HL-60 (cell line): ENCODE data around the gene BMPR2.

Source experiments
- DNase-seq, 2 experiments: peaks; one replicate each; pipeline ENCODE4 v3.0.0-alpha.2; 2010 to 2020; ENCODE audit warnings: low read depth in 1 of 2, low spot score in 1 of 2
- H3K27ac ChIP-seq: fragments of 250-450 bp; sonication (Bioruptor Pico); replicated peaks from 2 replicates; pipeline ENCODE4 v1.5.1; 2020; ENCODE audit warnings: mild to moderate bottlenecking, moderate library complexity
- H3K27me3 ChIP-seq: fragments of 250-450 bp; sonication (Bioruptor Pico); 2 replicates; pipeline ENCODE4 v1.5.1; 2021; ENCODE audit warnings: mild to moderate bottlenecking, moderate library complexity; ENCODE audit not compliant: insufficient read depth, poor library complexity, severe bottlenecking
- H3K4me3 ChIP-seq: replicated peaks from 2 replicates; pipeline ENCODE4 v1.5.1; 2011; ENCODE audit warnings: mild to moderate bottlenecking, control low read depth, low read length; ENCODE audit not compliant: insufficient read depth
- GABPA ChIP-seq: IDR thresholded peaks from 2 replicates; pipeline ENCODE4 v1.6.1; 2012; ENCODE audit warnings: low read depth
- POLR2AphosphoS5 ChIP-seq: IDR thresholded peaks from 2 replicates; pipeline ENCODE4 v1.6.1; 2012; ENCODE audit warnings: low read depth
- SPI1 ChIP-seq: IDR thresholded peaks from 2 replicates; pipeline ENCODE4 v1.6.1; 2012; ENCODE audit warnings: low read depth, mild to moderate bottlenecking, borderline replicate concordance
- TF ChIP-seq, protein P1 (sequence below): IDR thresholded peaks from 2 replicates; pipeline ENCODE4 v1.6.1; 2012; ENCODE audit warnings: low read depth; ENCODE audit not compliant: insufficient replicate concordance
- TF ChIP-seq, protein P2 (sequence below): IDR thresholded peaks from one replicate; pipeline ENCODE4 v1.5.1; 2011; ENCODE audit warnings: low read length, control low read depth, inconsistent platforms; ENCODE audit not compliant: insufficient read depth

The BMPR2 gene

GRCh38 chr2:202408546-202409140, 32.5 kb downstream of the BMPR2 start:
- TF ChIP-seq SPI1 = no peak
- TF ChIP-seq, protein P1, sequence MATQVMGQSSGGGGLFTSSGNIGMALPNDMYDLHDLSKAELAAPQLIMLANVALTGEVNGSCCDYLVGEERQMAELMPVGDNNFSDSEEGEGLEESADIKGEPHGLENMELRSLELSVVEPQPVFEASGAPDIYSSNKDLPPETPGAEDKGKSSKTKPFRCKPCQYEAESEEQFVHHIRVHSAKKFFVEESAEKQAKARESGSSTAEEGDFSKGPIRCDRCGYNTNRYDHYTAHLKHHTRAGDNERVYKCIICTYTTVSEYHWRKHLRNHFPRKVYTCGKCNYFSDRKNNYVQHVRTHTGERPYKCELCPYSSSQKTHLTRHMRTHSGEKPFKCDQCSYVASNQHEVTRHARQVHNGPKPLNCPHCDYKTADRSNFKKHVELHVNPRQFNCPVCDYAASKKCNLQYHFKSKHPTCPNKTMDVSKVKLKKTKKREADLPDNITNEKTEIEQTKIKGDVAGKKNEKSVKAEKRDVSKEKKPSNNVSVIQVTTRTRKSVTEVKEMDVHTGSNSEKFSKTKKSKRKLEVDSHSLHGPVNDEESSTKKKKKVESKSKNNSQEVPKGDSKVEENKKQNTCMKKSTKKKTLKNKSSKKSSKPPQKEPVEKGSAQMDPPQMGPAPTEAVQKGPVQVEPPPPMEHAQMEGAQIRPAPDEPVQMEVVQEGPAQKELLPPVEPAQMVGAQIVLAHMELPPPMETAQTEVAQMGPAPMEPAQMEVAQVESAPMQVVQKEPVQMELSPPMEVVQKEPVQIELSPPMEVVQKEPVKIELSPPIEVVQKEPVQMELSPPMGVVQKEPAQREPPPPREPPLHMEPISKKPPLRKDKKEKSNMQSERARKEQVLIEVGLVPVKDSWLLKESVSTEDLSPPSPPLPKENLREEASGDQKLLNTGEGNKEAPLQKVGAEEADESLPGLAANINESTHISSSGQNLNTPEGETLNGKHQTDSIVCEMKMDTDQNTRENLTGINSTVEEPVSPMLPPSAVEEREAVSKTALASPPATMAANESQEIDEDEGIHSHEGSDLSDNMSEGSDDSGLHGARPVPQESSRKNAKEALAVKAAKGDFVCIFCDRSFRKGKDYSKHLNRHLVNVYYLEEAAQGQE = no peak
- DNase-seq = no peak
- no peaks in the 10 kb centered on the region for H3K27me3 ChIP-seq
- H3K4me3 ChIP-seq = no peak overlapping the region
- no peak overlapping the region for H3K27ac ChIP-seq

DNA sequence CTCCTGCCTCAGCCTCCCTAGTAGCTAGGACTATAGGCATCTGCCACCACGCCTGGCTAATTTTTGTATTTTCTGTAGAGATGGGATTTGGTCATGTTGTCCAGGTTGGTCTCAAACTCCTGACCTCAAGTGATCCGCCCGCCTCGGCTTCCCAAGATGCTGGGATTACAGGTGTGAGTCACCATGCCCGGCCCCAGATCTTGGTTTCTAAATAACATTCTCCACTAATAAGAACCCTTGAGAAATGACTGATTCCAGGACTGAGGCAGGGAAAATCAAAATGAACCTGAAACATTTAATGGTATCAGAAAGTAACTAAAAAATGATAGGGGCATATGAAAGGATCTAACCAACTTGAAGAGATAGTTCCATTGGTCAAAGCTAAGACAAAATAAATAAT, 34.0 kb downstream of the BMPR2 start:
- H3K27me3 ChIP-seq = no peaks in the 10 kb centered on the region
- H3K4me3 ChIP-seq = no peak overlapping the region
- no peak overlapping the region for H3K27ac ChIP-seq
- TF ChIP-seq, protein P2, sequence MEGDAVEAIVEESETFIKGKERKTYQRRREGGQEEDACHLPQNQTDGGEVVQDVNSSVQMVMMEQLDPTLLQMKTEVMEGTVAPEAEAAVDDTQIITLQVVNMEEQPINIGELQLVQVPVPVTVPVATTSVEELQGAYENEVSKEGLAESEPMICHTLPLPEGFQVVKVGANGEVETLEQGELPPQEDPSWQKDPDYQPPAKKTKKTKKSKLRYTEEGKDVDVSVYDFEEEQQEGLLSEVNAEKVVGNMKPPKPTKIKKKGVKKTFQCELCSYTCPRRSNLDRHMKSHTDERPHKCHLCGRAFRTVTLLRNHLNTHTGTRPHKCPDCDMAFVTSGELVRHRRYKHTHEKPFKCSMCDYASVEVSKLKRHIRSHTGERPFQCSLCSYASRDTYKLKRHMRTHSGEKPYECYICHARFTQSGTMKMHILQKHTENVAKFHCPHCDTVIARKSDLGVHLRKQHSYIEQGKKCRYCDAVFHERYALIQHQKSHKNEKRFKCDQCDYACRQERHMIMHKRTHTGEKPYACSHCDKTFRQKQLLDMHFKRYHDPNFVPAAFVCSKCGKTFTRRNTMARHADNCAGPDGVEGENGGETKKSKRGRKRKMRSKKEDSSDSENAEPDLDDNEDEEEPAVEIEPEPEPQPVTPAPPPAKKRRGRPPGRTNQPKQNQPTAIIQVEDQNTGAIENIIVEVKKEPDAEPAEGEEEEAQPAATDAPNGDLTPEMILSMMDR = no peak
- TF ChIP-seq, protein P1 = no peak
- DNase-seq = no peak

DNA sequence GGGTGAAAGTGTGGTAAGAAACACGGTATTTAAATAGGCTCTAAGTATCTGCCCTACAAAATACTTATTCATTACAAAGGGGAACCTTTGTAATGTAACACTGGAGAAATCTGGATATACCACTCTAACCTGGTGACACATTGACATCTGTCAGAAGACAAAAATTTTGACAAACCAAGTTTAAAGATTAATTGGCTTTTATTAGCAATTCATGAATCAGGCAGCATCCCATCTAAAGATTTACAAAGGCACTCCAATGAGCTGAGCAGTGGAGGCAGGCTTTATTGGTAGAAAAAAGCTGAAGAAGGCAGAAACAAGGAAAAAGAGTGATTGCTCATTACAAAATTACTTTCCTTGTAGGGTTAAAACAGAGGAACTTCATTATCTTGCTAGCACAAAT, 35.0 kb downstream of the BMPR2 start:
- no peak overlapping the region for H3K4me3 ChIP-seq
- no peak overlapping the region for H3K27ac ChIP-seq
- H3K27me3 ChIP-seq = no peaks in the 10 kb centered on the region
- TF ChIP-seq POLR2AphosphoS5 (no peak), GABPA (no peak), SPI1 (no peak)
- TF ChIP-seq, protein P1 = no peak
- TF ChIP-seq, protein P2 = no peak
- DNase-seq = no peak

DNA sequence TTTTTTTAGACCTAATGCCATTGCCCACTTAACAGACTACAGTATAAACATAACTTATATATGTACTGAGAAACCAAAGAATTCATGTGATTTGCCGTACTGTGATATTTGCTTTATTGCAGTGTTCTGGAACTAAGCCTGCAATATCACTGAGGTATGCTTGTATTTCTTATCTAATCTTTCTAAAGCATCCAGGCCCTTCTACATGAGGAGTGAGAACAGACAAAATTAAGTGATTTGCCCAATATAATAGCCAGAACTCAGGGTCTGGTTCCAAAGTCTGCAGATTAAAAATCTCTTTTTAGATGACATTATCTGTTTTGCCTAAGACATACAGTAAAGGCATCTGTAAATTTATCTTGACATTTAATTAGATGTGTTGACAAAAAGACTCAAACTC, 41.9 kb downstream of the BMPR2 start:
- Histone ChIP-seq H3K27me3 (no peaks in the 10 kb centered on the region), H3K27ac (no peak overlapping the region), H3K4me3 (no peak overlapping the region)
- DNase-seq = no peak
- TF ChIP-seq SPI1 (no peak), POLR2AphosphoS5 (no peak), GABPA (no peak)
- TF ChIP-seq, protein P2 = no peak
- TF ChIP-seq, protein P1 = no peak
